ENCODE data around the gene SLC29A3.

DNA sequence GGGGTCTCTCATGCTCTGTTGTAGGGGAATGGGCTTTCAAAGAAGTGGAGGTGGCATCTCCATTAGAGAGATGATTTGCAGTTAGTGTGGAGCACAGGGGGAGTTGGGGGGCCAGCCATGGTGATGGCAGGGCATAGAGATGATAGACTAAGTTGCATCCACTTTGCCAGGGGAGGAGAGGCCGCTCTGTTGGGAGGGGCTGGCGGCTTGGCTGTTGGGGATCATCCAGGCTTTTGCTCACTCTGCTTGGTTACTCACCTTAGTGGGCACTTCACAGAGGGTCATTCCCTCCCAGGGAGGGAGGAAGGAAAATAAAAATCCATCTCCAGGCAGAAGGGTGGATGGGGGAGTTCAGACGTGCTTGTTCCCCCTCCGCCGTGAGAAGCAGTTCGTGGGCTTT is 46.3 kb downstream of the SLC29A3 start:
- no peak for TF ChIP-seq JUND (IDR thresholded peaks at IDR 0.05; ENCODE audit: low read depth, low read length)
- TF ChIP-seq EZH2 (IDR thresholded peaks at IDR 0.05; ENCODE audit: borderline replicate concordance, control insufficient read depth, low read depth, low read length), result no peak

Measured in GM12878 (cell line).